ENCODE measurements around the gene MYL10.
"Not testable (repeated sequence)": the region's sequence is repeated elsewhere in the genome, so short reads cannot be mapped to it uniquely, and the experiment has no call there.

The MYL10 gene

GRCh38 chr7:101666293-101666692 is 37.2 kb upstream of the MYL10 start:
- no peak overlapping the region for H3K4me3 Mint-ChIP-seq
- H3K27me3 Mint-ChIP-seq: peaks cover 49% of the 10 kb centered on the region
- no peaks in the 10 kb centered on the region for H3K4me1 Mint-ChIP-seq

GRCh38 chr7:101664893-101665471 is 35.9 kb upstream of the MYL10 start:
- Mint-ChIP-seq H3K27ac (no peak overlapping the region), H3K4me3 (no peak overlapping the region), H3K27me3 (peaks cover 56% of the 10 kb centered on the region), H3K36me3 (peaks cover 5% of the 10 kb centered on the region), H3K4me1 (no peaks in the 10 kb centered on the region), H3K9me3 (peaks cover 9% of the 10 kb centered on the region)
- ATAC-seq: no peak

More at GRCh38 chr7:101666293-101666692, 37.2 kb upstream of the MYL10 start:
- Mint-ChIP-seq H3K9me3 (peaks cover 9% of the 10 kb centered on the region), H3K27ac (no peak overlapping the region), H3K36me3 (peaks cover 5% of the 10 kb centered on the region)
- no peak for ATAC-seq

- Mint-ChIP-seq H3K9me3 (peaks cover 9% of the 10 kb centered on the region), H3K27ac (no peak overlapping the region), H3K4me1 (no peaks in the 10 kb centered on the region), H3K36me3 (peaks cover 5% of the 10 kb centered on the region), H3K27me3 (peaks cover 56% of the 10 kb centered on the region), H3K4me3 (no peak overlapping the region)
- no peak for ATAC-seq
Measured at GRCh38 chr7:101664436-101664835, 35.3 kb upstream of the MYL10 start.

GRCh38 chr7:101663747-101664146 is 34.7 kb upstream of the MYL10 start:
- Mint-ChIP-seq H3K4me3 (no peak overlapping the region), H3K27me3 (peaks cover 61% of the 10 kb centered on the region), H3K4me1 (no peaks in the 10 kb centered on the region), H3K9me3 (peaks cover 7% of the 10 kb centered on the region), H3K36me3 (peaks cover 5% of the 10 kb centered on the region), H3K27ac (no peak overlapping the region)
- no peak for ATAC-seq

- Mint-ChIP-seq H3K27ac (no peak overlapping the region), H3K4me1 (no peaks in the 10 kb centered on the region), H3K27me3 (peaks cover 61% of the 10 kb centered on the region), H3K9me3 (peaks cover 4% of the 10 kb centered on the region), H3K36me3 (peaks cover 5% of the 10 kb centered on the region), H3K4me3 (no peak overlapping the region)
- no peak for ATAC-seq
Measured at GRCh38 chr7:101662447-101662998, 33.4 kb upstream of the MYL10 start.

- ATAC-seq: no peak
- no peaks in the 10 kb centered on the region for H3K4me1 Mint-ChIP-seq
- no peak overlapping the region for H3K27ac Mint-ChIP-seq
- H3K36me3 Mint-ChIP-seq: peaks cover 5% of the 10 kb centered on the region
- peaks cover 4% of the 10 kb centered on the region for H3K9me3 Mint-ChIP-seq
- H3K4me3 Mint-ChIP-seq: no peak overlapping the region
- H3K27me3 Mint-ChIP-seq: peaks cover 56% of the 10 kb centered on the region
Measured at GRCh38 chr7:101659706-101660105, 30.6 kb upstream of the MYL10 start.

- Mint-ChIP-seq H3K9me3 (no peaks in the 10 kb centered on the region), H3K27me3 (peaks cover 65% of the 10 kb centered on the region), H3K27ac (no peak overlapping the region), H3K36me3 (no peaks in the 10 kb centered on the region), H3K4me1 (no peaks in the 10 kb centered on the region), H3K4me3 (no peak overlapping the region)
- ATAC-seq: no peak
Measured at GRCh38 chr7:101657171-101657570, 28.1 kb upstream of the MYL10 start.

- no peak overlapping the region for H3K27ac Mint-ChIP-seq
- no peak overlapping the region for H3K4me3 Mint-ChIP-seq
- H3K9me3 Mint-ChIP-seq: no peaks in the 10 kb centered on the region
- no peaks in the 10 kb centered on the region for H3K36me3 Mint-ChIP-seq
- no peak for ATAC-seq
- H3K4me1 Mint-ChIP-seq: peaks cover 6% of the 10 kb centered on the region
- peaks cover 80% of the 10 kb centered on the region for H3K27me3 Mint-ChIP-seq
Measured at GRCh38 chr7:101651112-101651511, 22.0 kb upstream of the MYL10 start.

- no peaks in the 10 kb centered on the region for H3K36me3 Mint-ChIP-seq
- no peak overlapping the region for H3K4me3 Mint-ChIP-seq
- peaks cover 78% of the 10 kb centered on the region for H3K27me3 Mint-ChIP-seq
- H3K4me1 Mint-ChIP-seq: peaks cover 6% of the 10 kb centered on the region
- no peaks in the 10 kb centered on the region for H3K9me3 Mint-ChIP-seq
- ATAC-seq: no peak
- no peak overlapping the region for H3K27ac Mint-ChIP-seq
Measured at GRCh38 chr7:101650579-101651081, 21.5 kb upstream of the MYL10 start.

- not testable (repeated sequence) for ATAC-seq, H3K4me3 Mint-ChIP-seq
- peaks cover 80% of the 10 kb centered on the region for H3K27me3 Mint-ChIP-seq
Measured at GRCh38 chr7:101647876-101648275, 18.8 kb upstream of the MYL10 start.

GRCh38 chr7:101645951-101646350 is 16.9 kb upstream of the MYL10 start:
- Mint-ChIP-seq H3K9me3 (no peaks in the 10 kb centered on the region), H3K4me1 (peaks cover 6% of the 10 kb centered on the region), H3K27me3 (peaks cover 61% of the 10 kb centered on the region), H3K36me3 (no peaks in the 10 kb centered on the region), H3K4me3 (no peak overlapping the region), H3K27ac (no peak overlapping the region)
- ATAC-seq: no peak

More at GRCh38 chr7:101647876-101648275, 18.8 kb upstream of the MYL10 start:
- not testable (repeated sequence) for H3K4me1 Mint-ChIP-seq, H3K9me3 Mint-ChIP-seq, H3K36me3 Mint-ChIP-seq, H3K27ac Mint-ChIP-seq

- no peaks in the 10 kb centered on the region for H3K4me1 Mint-ChIP-seq
- no peak for ATAC-seq
- H3K9me3 Mint-ChIP-seq: no peaks in the 10 kb centered on the region
- peaks cover 50% of the 10 kb centered on the region for H3K27me3 Mint-ChIP-seq
- no peak overlapping the region for H3K4me3 Mint-ChIP-seq
- no peaks in the 10 kb centered on the region for H3K36me3 Mint-ChIP-seq
- no peak overlapping the region for H3K27ac Mint-ChIP-seq
Measured at GRCh38 chr7:101644879-101645278, 15.8 kb upstream of the MYL10 start.

- not testable (repeated sequence) for H3K27ac Mint-ChIP-seq, H3K4me1 Mint-ChIP-seq, ATAC-seq, H3K36me3 Mint-ChIP-seq, H3K4me3 Mint-ChIP-seq, H3K9me3 Mint-ChIP-seq
- peaks cover 14% of the 10 kb centered on the region for H3K27me3 Mint-ChIP-seq
Measured at GRCh38 chr7:101639127-101639526, 10.0 kb upstream of the MYL10 start.

- ATAC-seq: no peak
- Mint-ChIP-seq H3K9me3 (no peaks in the 10 kb centered on the region), H3K36me3 (no peaks in the 10 kb centered on the region), H3K27ac (no peak overlapping the region), H3K4me1 (no peaks in the 10 kb centered on the region), H3K27me3 (peaks cover 22% of the 10 kb centered on the region), H3K4me3 (no peak overlapping the region)
Measured at GRCh38 chr7:101636822-101637623, 7.9 kb upstream of the MYL10 start.

GRCh38 chr7:101635484-101635883 is 6.4 kb upstream of the MYL10 start:
- Mint-ChIP-seq H3K9me3 (no peaks in the 10 kb centered on the region), H3K4me3 (no peak overlapping the region), H3K27me3 (peaks cover 31% of the 10 kb centered on the region), H3K36me3 (no peaks in the 10 kb centered on the region), H3K27ac (no peak overlapping the region), H3K4me1 (no peaks in the 10 kb centered on the region)
- ATAC-seq: no peak
